Fibroblast of pulmonary artery (primary cell): ENCODE measurements around the gene SLC4A8.

Experiments
- DNase-seq: peaks from one replicate; pipeline ENCODE4 v3.0.0-alpha.2; 2010; ENCODE audit warnings: low read depth
- H3K4me3 ChIP-seq: replicated peaks from 2 replicates; pipeline ENCODE4 v1.5.1; 2011; ENCODE audit warnings: low read depth, mild to moderate bottlenecking, control low read depth, low read length, moderate library complexity
- CTCF ChIP-seq: IDR thresholded peaks from 2 replicates; pipeline ENCODE4 v1.5.1; 2011; ENCODE audit warnings: mild to moderate bottlenecking, control low read depth, low read length, inconsistent platforms; ENCODE audit errors: missing control alignments

Gene SLC4A8

DNA sequence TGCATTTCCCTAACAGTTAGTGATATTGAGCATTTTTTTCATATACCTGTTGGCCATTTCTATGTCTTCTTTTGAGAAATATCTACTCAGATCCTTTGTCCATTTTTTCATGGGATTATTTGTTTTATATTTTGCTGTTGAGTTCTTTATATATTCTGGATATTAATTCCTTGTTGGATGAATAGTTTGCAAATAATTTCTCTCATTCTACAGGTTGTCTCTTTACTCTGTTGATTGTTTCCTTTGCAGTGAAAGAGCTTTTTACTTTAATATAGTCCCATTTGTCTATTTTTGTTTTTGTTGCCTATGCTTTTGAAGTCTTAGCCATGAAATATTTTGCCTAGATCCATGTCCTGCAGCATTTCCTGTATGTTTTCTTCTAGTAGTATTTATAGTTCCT, 11.5 kb upstream of the SLC4A8 start:
- DNase-seq, result no peak
- TF ChIP-seq CTCF, result no peak

DNA sequence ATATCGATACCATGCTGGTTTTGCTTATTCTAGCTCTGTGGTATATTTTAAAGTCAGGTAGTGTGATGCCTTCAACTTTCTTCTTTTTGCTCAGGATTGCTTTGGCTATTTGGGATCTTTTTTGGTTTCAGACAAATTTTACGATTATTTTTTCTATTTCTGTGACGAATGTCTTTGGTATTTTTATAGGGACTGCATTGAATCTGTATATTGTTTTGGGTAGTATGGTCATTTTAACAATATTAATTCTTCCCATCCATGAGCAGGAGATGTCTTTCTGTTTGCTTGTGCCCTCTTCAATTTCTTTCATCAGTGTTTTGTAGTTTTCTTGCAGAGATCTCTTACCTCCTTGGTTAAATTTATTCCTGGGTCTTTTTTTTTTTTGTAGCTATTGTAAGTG, 10.8 kb upstream of the SLC4A8 start:
- H3K4me3 ChIP-seq, result no peak overlapping the region
- TF ChIP-seq CTCF, result no peak
- DNase-seq, result no peak

More for the DNA sequence above, 11.5 kb upstream of the SLC4A8 start:
- H3K4me3 ChIP-seq, result no peak overlapping the region

DNA sequence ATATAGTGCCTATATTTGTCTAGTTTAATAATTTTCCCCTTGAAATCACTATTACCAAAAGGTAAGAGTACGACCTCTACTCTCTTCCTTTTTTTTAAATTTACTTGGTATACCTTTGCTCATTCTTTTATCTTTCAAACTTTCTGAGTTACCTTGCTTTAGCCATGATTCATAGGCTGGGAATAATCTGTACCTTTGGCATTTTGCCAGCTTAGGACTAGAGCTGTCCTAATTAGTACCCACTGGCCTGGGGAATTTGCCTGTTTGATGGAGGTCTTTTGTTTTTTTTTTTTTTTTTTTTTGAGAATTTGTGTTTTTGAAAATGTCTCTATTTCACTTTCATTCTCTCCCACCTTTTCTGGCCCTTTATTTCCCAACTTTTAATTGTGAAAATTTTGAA, 8.7 kb upstream of the SLC4A8 start:
- no peak for DNase-seq
- no peak for TF ChIP-seq CTCF
- H3K4me3 ChIP-seq, result no peak overlapping the region

GRCh38 chr12:51417826-51418225, 6.8 kb upstream of the SLC4A8 start:
- H3K4me3 ChIP-seq, result no peak overlapping the region
- no peak for DNase-seq
- no peak for TF ChIP-seq CTCF

- peak; percentile 20 for DNase-seq
- no peak overlapping the region for H3K4me3 ChIP-seq
- TF ChIP-seq CTCF, result peak; percentile 17
Measured at GRCh38 chr12:51419425-51420193, 5.0 kb upstream of the SLC4A8 start.

GRCh38 chr12:51421266-51421884, 3.3 kb upstream of the SLC4A8 start:
- H3K4me3 ChIP-seq, result no peak overlapping the region
- TF ChIP-seq CTCF, result peak; percentile 74
- peak; percentile 80 for DNase-seq
